ENCODE results near the gene MICAL2. TPM values are rescaled to one million over a fixed set of nuclear protein-coding genes. Genes with fewer than 3 reads are reported as not detected.
A peak's percentile ranks its signal among the peaks of the same experiment; 100 is the strongest.

The MICAL2 gene
- total and polyA plus RNA-seq, 2 of the 13 experiments (the other 11 are each of a cell fraction or from before 2014, with no cell fraction given): 0.78 to 1.1 TPM

DNA sequence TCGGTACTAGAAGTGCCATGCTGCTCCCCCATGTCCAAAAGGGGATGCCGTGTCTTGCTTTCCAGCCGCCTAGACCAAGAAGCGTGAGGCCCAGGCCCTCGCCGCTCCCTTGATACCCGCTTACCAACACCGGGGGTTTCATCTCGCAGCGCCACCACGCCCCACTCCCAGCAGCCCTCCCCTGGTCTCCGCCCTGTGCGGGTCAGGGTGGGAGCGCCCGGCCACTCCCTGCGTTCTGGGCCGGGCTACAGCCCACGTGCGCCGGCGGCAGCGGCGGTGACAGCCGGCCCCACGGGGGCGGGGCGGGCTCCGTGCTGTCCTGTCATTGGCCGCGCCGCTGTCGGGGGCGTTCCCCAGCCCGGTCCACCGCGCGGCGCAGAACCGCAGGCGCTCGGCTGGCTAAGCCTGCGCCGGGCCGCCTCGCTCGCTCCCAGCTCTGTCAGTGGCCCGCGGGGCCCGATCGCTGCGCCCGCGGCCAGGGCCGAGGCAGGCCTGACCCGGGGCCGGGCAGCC lies at the start of gene MICAL2 (continued):
- TF ChIP-seq ZNF205 (CRISPR knock-in tag; IDR thresholded peaks at IDR 0.05): no peak
- TF ChIP-seq EHMT2 (IDR thresholded peaks at IDR 0.05; ENCODE audit: borderline replicate concordance, low read depth, low read length): no peak
- TF ChIP-seq, protein P1, sequence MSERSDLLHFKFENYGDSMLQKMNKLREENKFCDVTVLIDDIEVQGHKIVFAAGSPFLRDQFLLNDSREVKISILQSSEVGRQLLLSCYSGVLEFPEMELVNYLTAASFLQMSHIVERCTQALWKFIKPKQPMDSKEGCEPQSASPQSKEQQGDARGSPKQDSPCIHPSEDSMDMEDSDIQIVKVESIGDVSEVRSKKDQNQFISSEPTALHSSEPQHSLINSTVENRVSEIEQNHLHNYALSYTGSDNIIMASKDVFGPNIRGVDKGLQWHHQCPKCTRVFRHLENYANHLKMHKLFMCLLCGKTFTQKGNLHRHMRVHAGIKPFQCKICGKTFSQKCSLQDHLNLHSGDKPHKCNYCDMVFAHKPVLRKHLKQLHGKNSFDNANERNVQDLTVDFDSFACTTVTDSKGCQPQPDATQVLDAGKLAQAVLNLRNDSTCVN (CRISPR knock-in tag; IDR thresholded peaks at IDR 0.05; ENCODE audit: borderline replicate concordance): no peak
- no peak for TF ChIP-seq RXRB (CRISPR knock-in tag; IDR thresholded peaks at IDR 0.05; ENCODE audit: borderline replicate concordance)
- no peak for TF ChIP-seq YEATS2 (CRISPR knock-in tag; IDR thresholded peaks at IDR 0.05; ENCODE audit: borderline replicate concordance)
- TF ChIP-seq TSC22D2 (CRISPR knock-in tag; IDR thresholded peaks at IDR 0.05; ENCODE audit: borderline replicate concordance): no peak
- TF ChIP-seq ZFP90 (CRISPR knock-in tag; IDR thresholded peaks at IDR 0.05; ENCODE audit: borderline replicate concordance): no peak; the same call in 1 of the 2 replicates
- TF ChIP-seq ZNF720 (CRISPR knock-in tag; IDR thresholded peaks at IDR 0.05): no peak
- TF ChIP-seq, protein P2, sequence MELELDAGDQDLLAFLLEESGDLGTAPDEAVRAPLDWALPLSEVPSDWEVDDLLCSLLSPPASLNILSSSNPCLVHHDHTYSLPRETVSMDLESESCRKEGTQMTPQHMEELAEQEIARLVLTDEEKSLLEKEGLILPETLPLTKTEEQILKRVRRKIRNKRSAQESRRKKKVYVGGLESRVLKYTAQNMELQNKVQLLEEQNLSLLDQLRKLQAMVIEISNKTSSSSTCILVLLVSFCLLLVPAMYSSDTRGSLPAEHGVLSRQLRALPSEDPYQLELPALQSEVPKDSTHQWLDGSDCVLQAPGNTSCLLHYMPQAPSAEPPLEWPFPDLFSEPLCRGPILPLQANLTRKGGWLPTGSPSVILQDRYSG (CRISPR knock-in tag; IDR thresholded peaks at IDR 0.05): no peak
- TF ChIP-seq ZNF713 (CRISPR knock-in tag; IDR thresholded peaks at IDR 0.05): no peak
- TF ChIP-seq, protein P3, sequence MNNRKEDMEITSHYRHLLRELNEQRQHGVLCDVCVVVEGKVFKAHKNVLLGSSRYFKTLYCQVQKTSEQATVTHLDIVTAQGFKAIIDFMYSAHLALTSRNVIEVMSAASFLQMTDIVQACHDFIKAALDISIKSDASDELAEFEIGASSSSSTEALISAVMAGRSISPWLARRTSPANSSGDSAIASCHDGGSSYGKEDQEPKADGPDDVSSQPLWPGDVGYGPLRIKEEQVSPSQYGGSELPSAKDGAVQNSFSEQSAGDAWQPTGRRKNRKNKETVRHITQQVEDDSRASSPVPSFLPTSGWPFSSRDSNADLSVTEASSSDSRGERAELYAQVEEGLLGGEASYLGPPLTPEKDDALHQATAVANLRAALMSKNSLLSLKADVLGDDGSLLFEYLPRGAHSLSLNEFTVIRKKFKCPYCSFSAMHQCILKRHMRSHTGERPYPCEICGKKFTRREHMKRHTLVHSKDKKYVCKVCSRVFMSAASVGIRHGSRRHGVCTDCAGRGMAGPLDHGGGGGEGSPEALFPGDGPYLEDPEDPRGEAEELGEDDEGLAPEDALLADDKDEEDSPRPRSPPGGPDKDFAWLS (CRISPR knock-in tag; IDR thresholded peaks at IDR 0.05; ENCODE audit: borderline replicate concordance): no peak
- TF ChIP-seq, protein P4, sequence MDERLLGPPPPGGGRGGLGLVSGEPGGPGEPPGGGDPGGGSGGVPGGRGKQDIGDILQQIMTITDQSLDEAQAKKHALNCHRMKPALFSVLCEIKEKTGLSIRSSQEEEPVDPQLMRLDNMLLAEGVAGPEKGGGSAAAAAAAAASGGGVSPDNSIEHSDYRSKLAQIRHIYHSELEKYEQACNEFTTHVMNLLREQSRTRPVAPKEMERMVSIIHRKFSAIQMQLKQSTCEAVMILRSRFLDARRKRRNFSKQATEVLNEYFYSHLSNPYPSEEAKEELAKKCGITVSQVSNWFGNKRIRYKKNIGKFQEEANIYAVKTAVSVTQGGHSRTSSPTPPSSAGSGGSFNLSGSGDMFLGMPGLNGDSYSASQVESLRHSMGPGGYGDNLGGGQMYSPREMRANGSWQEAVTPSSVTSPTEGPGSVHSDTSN (CRISPR knock-in tag; IDR thresholded peaks at IDR 0.05): no peak
- no peak for TF ChIP-seq DNMT1 (CRISPR knock-in tag; IDR thresholded peaks at IDR 0.05)
- TF ChIP-seq NONO (IDR thresholded peaks at IDR 0.05): no peak
- TF ChIP-seq NONO (CRISPR knock-in tag; conservative IDR thresholded peaks at IDR 0.05): no peak; the same call in 1 of the 2 replicates
- TF ChIP-seq ZMAT3 (CRISPR knock-in tag; conservative IDR thresholded peaks at IDR 0.05): no peak
- TF ChIP-seq, protein P5, sequence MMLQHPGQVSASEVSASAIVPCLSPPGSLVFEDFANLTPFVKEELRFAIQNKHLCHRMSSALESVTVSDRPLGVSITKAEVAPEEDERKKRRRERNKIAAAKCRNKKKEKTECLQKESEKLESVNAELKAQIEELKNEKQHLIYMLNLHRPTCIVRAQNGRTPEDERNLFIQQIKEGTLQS (CRISPR knock-in tag; IDR thresholded peaks at IDR 0.05): no peak
- TF ChIP-seq GATAD2A (CRISPR knock-in tag; IDR thresholded peaks at IDR 0.05): no peak
- TF ChIP-seq NFE2 (CRISPR knock-in tag; IDR thresholded peaks at IDR 0.05): no peak
- no peak for TF ChIP-seq FOXA3 (CRISPR knock-in tag; IDR thresholded peaks at IDR 0.05)
- TF ChIP-seq TGIF2 (CRISPR knock-in tag; IDR thresholded peaks at IDR 0.05): peak; percentile 93
- TF ChIP-seq ATAD3A (CRISPR knock-in tag; IDR thresholded peaks at IDR 0.05): no peak
- TF ChIP-seq PRMT3 (CRISPR knock-in tag; IDR thresholded peaks at IDR 0.05; ENCODE audit: borderline replicate concordance, low read depth): no peak
- no peak for TF ChIP-seq ZNF749 (CRISPR knock-in tag; IDR thresholded peaks at IDR 0.05; ENCODE audit: borderline replicate concordance)
- no peak for TF ChIP-seq KLF13 (CRISPR knock-in tag; IDR thresholded peaks at IDR 0.05)
- TF ChIP-seq MAFK (conservative IDR thresholded peaks at IDR 0.05 in 1 of 2, IDR thresholded peaks at IDR 0.05 in 1 of 2; ENCODE audit: low read length in 2 of 2): no peak
- no peak for TF ChIP-seq AKAP8 (CRISPR knock-in tag; IDR thresholded peaks at IDR 0.05)
- TF ChIP-seq ZNF660 (CRISPR knock-in tag; IDR thresholded peaks at IDR 0.05; ENCODE audit: borderline replicate concordance, low read depth): no peak
